ENCODE results near the gene PLOD1. TPM values are rescaled to one million over a fixed set of nuclear protein-coding genes. Genes with fewer than 3 reads are reported as not detected.

Gene PLOD1
- total and polyA plus RNA-seq, 10 of the 15 experiments (the other 5 are each of a cell fraction or from before 2014, with no cell fraction given) = 10.6 to 42.6 (median 29.3) TPM

DNA sequence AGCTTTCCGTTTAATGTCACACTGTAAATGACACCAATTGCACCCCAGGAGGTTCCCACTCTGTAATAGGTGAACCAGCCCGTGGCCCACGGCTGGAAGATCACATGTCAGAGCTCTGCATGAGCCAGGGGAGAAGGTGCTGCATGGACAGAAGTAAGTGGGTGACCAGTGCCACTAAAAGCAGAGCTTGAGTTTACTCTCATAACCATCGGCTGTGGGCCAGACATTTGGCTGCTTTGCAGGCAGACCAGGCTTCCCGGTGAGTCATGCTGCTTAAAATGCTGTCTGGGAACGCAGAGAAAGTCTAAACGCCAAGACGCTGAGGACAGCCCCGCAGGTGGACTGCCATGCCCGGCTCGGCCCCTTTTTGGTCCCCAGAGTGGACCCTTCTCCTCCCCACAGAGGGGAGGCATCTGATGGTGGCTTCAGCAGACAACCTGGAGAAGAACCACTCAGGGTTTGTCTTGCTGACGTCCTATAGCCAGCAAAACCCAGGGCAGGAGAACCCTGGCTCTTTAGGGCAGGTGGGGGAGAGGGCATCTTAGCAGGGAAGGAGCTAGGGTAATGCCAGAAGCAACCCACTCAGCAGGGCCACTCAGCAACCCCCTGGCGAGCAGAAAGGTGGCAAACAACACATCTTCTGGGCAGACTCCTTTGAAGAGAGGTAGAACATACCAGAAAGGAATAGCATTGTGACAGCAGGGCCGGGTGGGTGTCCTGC, 15.6 kb upstream of the PLOD1 start:
- Histone ChIP-seq H3K79me2 (ENCODE audit: control insufficient read depth, insufficient read depth, low read length) (peaks cover 22% of the 10 kb centered on the region), H3K4me1 (ENCODE audit: control insufficient read depth, insufficient read depth, low read length) (peaks cover 11% of the 10 kb centered on the region), H3K27ac (ENCODE audit: control insufficient read depth, insufficient read depth) (no peak overlapping the region), H3K9me3 (replicated peaks; ENCODE audit: control insufficient read depth, insufficient read depth, low read length) (no peaks in the 10 kb centered on the region), H3K4me3 (no peak overlapping the region), H2AFZ (ENCODE audit: control insufficient read depth, low read depth, low read length) (no peak overlapping the region), H3K36me3 (ENCODE audit: control insufficient read depth in 2 of 2, insufficient read depth in 2 of 2, low read length in 1 of 2) (peaks cover 10 to 24% of the 10 kb centered on the region in 2 experiments; a peak in 3 of 4 replicates), H3K9ac (ENCODE audit: control insufficient read depth, insufficient read depth, low read length) (no peak overlapping the region), H4K20me1 (ENCODE audit: control insufficient read depth, insufficient read depth) (no peaks in the 10 kb centered on the region), H3K4me2 (ENCODE audit: control insufficient read depth, insufficient read depth) (peak overlapping the region; percentile 23; the same call in 1 of the 2 replicates), H3K27me3 (replicated peaks in 1 of 2; ENCODE audit: control insufficient read depth in 2 of 2, insufficient read depth in 2 of 2, low read length in 1 of 2) (no peaks in the 10 kb centered on the region)
- WGBS (ENCODE audit: insufficient coverage, insufficient replicate concordance, low lambda C conversion rate, missing lambda C conversion rate) = 86% methylated on average over 14 of the region's 14 CpGs
- ATAC-seq (no peak), FAIRE-seq (no peak), DNase-seq (ENCODE audit: low read depth, low spot score) (no peak)
- ChIA-PET SMC1A (ENCODE audit: uncharacterized antibody, unreplicated experiment) (interaction anchor here (2.5 kb wide), 1 partner anchor 9 kb away, joined by 8 read pairs; no protein-coding TSS in a partner anchor), CTCF (interaction anchor here (0.6 kb wide), 1 partner anchor 48 kb away, joined by 3 read pairs; no protein-coding TSS in a partner anchor), POLR2A (interaction anchor here (1.0 kb wide), 1 partner anchor 28 kb away, joined by 3 read pairs; no protein-coding TSS in a partner anchor), RAD21 (ENCODE audit: unreplicated experiment) (no interaction called here)
- BruUV-seq (replicated peaks) = no TSS peak
- in situ Hi-C loops (cut with MboI) (no loop called here), intact Hi-C loops (cut with micrococcal nuclease; ENCODE audit: unreplicated experiment) (no loop called here)
- TF ChIP-seq CBFB (IDR thresholded peaks at IDR 0.05; ENCODE audit: low read depth) = no peak
- no peak for TF ChIP-seq NBN (IDR thresholded peaks at IDR 0.05)
- no peak for TF ChIP-seq BHLHE40 (IDR thresholded peaks at IDR 0.05; ENCODE audit: borderline replicate concordance in 1 of 2, low read depth in 2 of 2, low read length in 1 of 2)
- TF ChIP-seq NFYA (IDR thresholded peaks at IDR 0.05; ENCODE audit: borderline replicate concordance, low read depth, low read length) = no peak
- no peak for TF ChIP-seq SMARCA5 (IDR thresholded peaks at IDR 0.05)
- TF ChIP-seq ETV6 (conservative IDR thresholded peaks at IDR 0.05 in 1 of 2, IDR thresholded peaks at IDR 0.05 in 1 of 2; ENCODE audit: borderline replicate concordance in 1 of 2, low read depth in 1 of 2) = no peak
- TF ChIP-seq ZNF622 (IDR thresholded peaks at IDR 0.05) = no peak
- TF ChIP-seq MXI1 (IDR thresholded peaks at IDR 0.05; ENCODE audit: low read depth, low read length) = no peak
- TF ChIP-seq, protein P1, sequence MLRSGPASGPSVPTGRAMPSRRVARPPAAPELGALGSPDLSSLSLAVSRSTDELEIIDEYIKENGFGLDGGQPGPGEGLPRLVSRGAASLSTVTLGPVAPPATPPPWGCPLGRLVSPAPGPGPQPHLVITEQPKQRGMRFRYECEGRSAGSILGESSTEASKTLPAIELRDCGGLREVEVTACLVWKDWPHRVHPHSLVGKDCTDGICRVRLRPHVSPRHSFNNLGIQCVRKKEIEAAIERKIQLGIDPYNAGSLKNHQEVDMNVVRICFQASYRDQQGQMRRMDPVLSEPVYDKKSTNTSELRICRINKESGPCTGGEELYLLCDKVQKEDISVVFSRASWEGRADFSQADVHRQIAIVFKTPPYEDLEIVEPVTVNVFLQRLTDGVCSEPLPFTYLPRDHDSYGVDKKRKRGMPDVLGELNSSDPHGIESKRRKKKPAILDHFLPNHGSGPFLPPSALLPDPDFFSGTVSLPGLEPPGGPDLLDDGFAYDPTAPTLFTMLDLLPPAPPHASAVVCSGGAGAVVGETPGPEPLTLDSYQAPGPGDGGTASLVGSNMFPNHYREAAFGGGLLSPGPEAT (IDR thresholded peaks at IDR 0.05; ENCODE audit: low read depth) = no peak
- TF ChIP-seq CREB1 (IDR thresholded peaks at IDR 0.05; ENCODE audit: low read depth) = no peak
- no peak for TF ChIP-seq RELA (IDR thresholded peaks at IDR 0.05; ENCODE audit: borderline replicate concordance, partially characterized antibody)
- no peak for TF ChIP-seq CEBPB (IDR thresholded peaks at IDR 0.05; ENCODE audit: borderline replicate concordance in 1 of 2, low read depth in 2 of 2, low read length in 2 of 2)
- no peak for TF ChIP-seq MYB (IDR thresholded peaks at IDR 0.05; ENCODE audit: borderline replicate concordance, low read depth, low read length)
- TF ChIP-seq, protein P2, sequence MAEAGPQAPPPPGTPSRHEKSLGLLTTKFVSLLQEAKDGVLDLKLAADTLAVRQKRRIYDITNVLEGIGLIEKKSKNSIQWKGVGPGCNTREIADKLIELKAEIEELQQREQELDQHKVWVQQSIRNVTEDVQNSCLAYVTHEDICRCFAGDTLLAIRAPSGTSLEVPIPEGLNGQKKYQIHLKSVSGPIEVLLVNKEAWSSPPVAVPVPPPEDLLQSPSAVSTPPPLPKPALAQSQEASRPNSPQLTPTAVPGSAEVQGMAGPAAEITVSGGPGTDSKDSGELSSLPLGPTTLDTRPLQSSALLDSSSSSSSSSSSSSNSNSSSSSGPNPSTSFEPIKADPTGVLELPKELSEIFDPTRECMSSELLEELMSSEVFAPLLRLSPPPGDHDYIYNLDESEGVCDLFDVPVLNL (IDR thresholded peaks at IDR 0.05; ENCODE audit: low read depth, low read length) = no peak
- TF ChIP-seq MTA3 (IDR thresholded peaks at IDR 0.05; ENCODE audit: borderline replicate concordance, low read length) = no peak
- TF ChIP-seq, protein P3, sequence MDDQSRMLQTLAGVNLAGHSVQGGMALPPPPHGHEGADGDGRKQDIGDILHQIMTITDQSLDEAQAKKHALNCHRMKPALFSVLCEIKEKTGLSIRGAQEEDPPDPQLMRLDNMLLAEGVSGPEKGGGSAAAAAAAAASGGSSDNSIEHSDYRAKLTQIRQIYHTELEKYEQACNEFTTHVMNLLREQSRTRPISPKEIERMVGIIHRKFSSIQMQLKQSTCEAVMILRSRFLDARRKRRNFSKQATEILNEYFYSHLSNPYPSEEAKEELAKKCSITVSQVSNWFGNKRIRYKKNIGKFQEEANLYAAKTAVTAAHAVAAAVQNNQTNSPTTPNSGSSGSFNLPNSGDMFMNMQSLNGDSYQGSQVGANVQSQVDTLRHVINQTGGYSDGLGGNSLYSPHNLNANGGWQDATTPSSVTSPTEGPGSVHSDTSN (IDR thresholded peaks at IDR 0.05; ENCODE audit: insufficient replicate concordance, low read depth, low read length) = no peak
- TF ChIP-seq IKZF2 (IDR thresholded peaks at IDR 0.05) = no peak
- no peak for TF ChIP-seq CBX3 (IDR thresholded peaks at IDR 0.05; ENCODE audit: borderline replicate concordance, low read depth)

Measured in GM12878 (cell line).